B cell (primary cell): ENCODE measurements around the gene CFAP53.
A peak's percentile ranks its signal among the peaks of the same experiment; 100 is the strongest.

ENCODE experiments used
- EZH2 ChIP-seq: IDR thresholded peaks from 2 replicates; pipeline ENCODE4 v1.6.1; 2012; ENCODE audit warnings: borderline replicate concordance, low read depth, mild to moderate bottlenecking, moderate library complexity, low read length; ENCODE audit not compliant: insufficient read depth, poor library complexity, severe bottlenecking
- TF ChIP-seq, protein P1 (sequence below): fragments of 200-600 bp; IDR thresholded peaks from one replicate; pipeline ENCODE4 v1.8.0; 2022; ENCODE audit warnings: antibody characterized with exemption, mild to moderate bottlenecking

DNA sequence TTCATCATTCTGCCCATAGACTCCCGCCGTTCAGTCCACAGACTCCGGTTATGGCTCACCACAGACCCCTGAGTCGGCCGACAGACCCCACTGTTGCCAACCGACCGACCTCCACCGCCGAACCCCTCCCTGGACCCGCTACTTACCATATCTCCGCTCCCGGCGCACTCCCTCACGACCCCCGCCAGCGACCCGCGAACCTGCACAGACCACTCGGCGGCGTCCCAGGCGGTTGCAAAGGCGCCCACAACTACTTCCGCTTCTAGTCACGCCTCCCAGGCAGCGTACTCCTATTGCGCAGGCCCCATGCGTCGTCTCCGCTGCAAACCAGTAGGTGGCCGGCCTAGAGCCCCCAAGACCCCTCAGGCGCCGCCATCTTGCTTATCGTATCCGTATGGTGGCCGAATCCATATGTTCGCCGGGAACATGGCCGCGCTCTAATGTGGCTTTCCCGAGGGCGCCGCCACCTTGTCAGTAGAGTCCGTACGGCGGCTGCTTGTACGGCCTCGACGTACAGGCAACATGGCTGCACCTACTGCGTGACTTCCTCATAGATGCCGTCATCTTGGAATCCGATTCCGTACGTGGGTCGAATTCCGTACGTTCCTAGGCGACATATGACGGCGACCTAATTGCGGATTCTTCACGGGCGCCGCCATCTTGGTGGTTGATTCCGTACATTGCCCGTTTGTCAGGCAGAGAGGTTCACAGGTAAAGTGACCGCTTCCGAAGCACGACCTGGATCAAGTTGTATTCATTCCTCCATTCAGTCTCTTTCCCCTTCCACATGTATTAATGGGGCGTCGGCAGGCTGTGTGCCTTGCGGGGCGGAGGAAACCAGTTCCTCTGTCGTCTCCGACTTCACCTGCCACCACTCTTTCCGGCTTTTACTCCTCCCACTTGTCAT, 21.4 kb upstream of the CFAP53 start, which contains the start of gene CXXC1:
- TF ChIP-seq, protein P1, sequence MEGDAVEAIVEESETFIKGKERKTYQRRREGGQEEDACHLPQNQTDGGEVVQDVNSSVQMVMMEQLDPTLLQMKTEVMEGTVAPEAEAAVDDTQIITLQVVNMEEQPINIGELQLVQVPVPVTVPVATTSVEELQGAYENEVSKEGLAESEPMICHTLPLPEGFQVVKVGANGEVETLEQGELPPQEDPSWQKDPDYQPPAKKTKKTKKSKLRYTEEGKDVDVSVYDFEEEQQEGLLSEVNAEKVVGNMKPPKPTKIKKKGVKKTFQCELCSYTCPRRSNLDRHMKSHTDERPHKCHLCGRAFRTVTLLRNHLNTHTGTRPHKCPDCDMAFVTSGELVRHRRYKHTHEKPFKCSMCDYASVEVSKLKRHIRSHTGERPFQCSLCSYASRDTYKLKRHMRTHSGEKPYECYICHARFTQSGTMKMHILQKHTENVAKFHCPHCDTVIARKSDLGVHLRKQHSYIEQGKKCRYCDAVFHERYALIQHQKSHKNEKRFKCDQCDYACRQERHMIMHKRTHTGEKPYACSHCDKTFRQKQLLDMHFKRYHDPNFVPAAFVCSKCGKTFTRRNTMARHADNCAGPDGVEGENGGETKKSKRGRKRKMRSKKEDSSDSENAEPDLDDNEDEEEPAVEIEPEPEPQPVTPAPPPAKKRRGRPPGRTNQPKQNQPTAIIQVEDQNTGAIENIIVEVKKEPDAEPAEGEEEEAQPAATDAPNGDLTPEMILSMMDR, result peak; percentile 42
- no peak for TF ChIP-seq EZH2
